Right lobe of liver (tissue), 6 donors: Measurements from ENCODE around the gene LRP6. TPM values are rescaled to one million over a fixed set of nuclear protein-coding genes. Genes with fewer than 3 reads are reported as not detected.

Experiments used
- ATAC-seq, 4 donors: fragments of 200-7000 bp; cut with Tn5 transposase; one replicate each; pipeline ENCODE4 v1.9.1; 2020; ENCODE audit warnings: mild to moderate bottlenecking in 4 of 4, moderate library complexity in 4 of 4
- DNase-seq, 3 donors: peaks; one replicate each; pipeline ENCODE4 v3.0.0-alpha.2; 2020
- H3K27ac ChIP-seq, 3 donors: fragments of 200-600 bp; one replicate each; pipeline ENCODE4 v1.8.0; 2022
- H3K27me3 ChIP-seq, 2 donors: fragments of 200-600 bp; one replicate each; pipeline ENCODE4 v1.8.0; 2022
- H3K36me3 ChIP-seq, 4 donors: fragments of 200-600 bp; sonication (generic) in 1 of 4; one replicate each; pipeline versions ENCODE4 v1.5.1 to v1.8.0; 2017 to 2022; ENCODE audit warnings: control low read depth in 1 of 4
- H3K4me1 ChIP-seq, 4 donors: fragments of 200-600 bp; sonication (generic) in 1 of 4; one replicate each; pipeline versions ENCODE4 v1.5.1 to v1.8.0; 2017 to 2022; ENCODE audit warnings: control low read depth in 1 of 4
- H3K4me3 ChIP-seq, 3 donors: fragments of 200-600 bp; one replicate each; pipeline ENCODE4 v1.8.0; 2022
- H3K9me3 ChIP-seq, 4 donors: fragments of 200-600 bp; sonication (generic) in 1 of 4; one replicate each; pipeline versions ENCODE4 v1.5.1 to v1.8.0; 2017 to 2022; ENCODE audit warnings: control low read depth in 1 of 4
- CTCF ChIP-seq, 4 donors: fragments of 200-600 bp in 3 of 4; fragments of 450-650 bp in 1 of 4; IDR thresholded peaks; one replicate each; pipeline versions ENCODE4 v1.5.1 to v1.8.0; 2016 to 2022; ENCODE audit warnings: antibody characterized with exemption in 4 of 4, mild to moderate bottlenecking in 2 of 4
- POLR2A ChIP-seq: fragments of 450-650 bp; IDR thresholded peaks from one replicate; pipeline ENCODE4 v1.6.1; 2017; ENCODE audit warnings: antibody characterized with exemption, mild to moderate bottlenecking
- WGBS: methylation state at CpG from one replicate; pipeline ENCODE4 v1.1.6; 2018; ENCODE audit warnings: low coverage, low lambda C conversion rate; ENCODE audit not compliant: insufficient coverage; ENCODE audit errors: missing lambda C conversion rate; 5-methylcytosine and 5-hydroxymethylcytosine counted together
- intact Hi-C, 2 donors: fragments of 100-400 bp; cut with DNase I; formaldehyde crosslinking; loops; one replicate each; pipeline versions ENCODE4 v1.11.2 to v1.14.1; 2022
- total RNA-seq, 6 experiments: library from RNA; depleted of rRNA in 2 of 6; stranded (reverse); fragments of >200 nt in 2 of 6; fragmentation: NEBNext Ultra II Directional in 3 of 6; extraction: Animal tissue kit (Norgen Biotek cat#: 25700) in 3 of 6; gene quantifications; one replicate each; pipeline versions ENCODE4 v1.1.0 to v1.2.4, GENCODE V29; 2016 to 2023
- donor health status: DM: no; HTN: yes; CAD: no.
- donor health status: DM: no; HTN: no; CAD: no.
- donor health status: DM: no; HTN: no; CAD: no.
- donor health status: DM: no; HTN: yes; CAD: no.
- donor health status: DM: no; HTN: yes; CAD: no.

LRP6 gene
- total RNA-seq, 6 experiments from 2014 or later: 19.9 to 32.5 (median 22.2) TPM

GRCh38 chr12:12278899-12279298 is 12.1 kb upstream of the LRP6 start:
- DNase-seq (no peak), ATAC-seq (no peak)
- WGBS: 78% methylated on average over 2 of the region's 4 CpGs
- TF ChIP-seq CTCF (IDR thresholded peaks at IDR 0.05) (no peak), POLR2A (no peak)
- Histone ChIP-seq H3K4me1 (no peaks in the 10 kb centered on the region), H3K4me3 (no peak overlapping the region), H3K27ac (no peak overlapping the region), H3K9me3 (no peaks in the 10 kb centered on the region), H3K36me3 (no peaks in the 10 kb centered on the region), H3K27me3 (no peaks in the 10 kb centered on the region)
- intact Hi-C loops: no loop called here

- TF ChIP-seq POLR2A (no peak), CTCF (IDR thresholded peaks at IDR 0.05) (no peak)
- H3K9me3 ChIP-seq: no peaks in the 10 kb centered on the region
- H3K4me1 ChIP-seq: no peaks in the 10 kb centered on the region
- no peak overlapping the region for H3K4me3 ChIP-seq
- no peaks in the 10 kb centered on the region for H3K36me3 ChIP-seq
- ATAC-seq (no peak), DNase-seq (no peak)
- H3K27ac ChIP-seq: no peak overlapping the region
- no peaks in the 10 kb centered on the region for H3K27me3 ChIP-seq
- intact Hi-C loops: no loop called here
- 63% methylated on average over 2 of the region's 6 CpGs for WGBS
Observed at GRCh38 chr12:12275874-12276273, 9.0 kb upstream of the LRP6 start.

GRCh38 chr12:12273291-12273957 is 6.6 kb upstream of the LRP6 start:
- Histone ChIP-seq H3K27ac (no peak overlapping the region), H3K4me3 (no peak overlapping the region), H3K36me3 (no peaks in the 10 kb centered on the region), H3K27me3 (no peaks in the 10 kb centered on the region), H3K9me3 (no peaks in the 10 kb centered on the region), H3K4me1 (no peaks in the 10 kb centered on the region)
- 82% methylated on average over 3 of the region's 4 CpGs for WGBS
- TF ChIP-seq POLR2A (no peak), CTCF (IDR thresholded peaks at IDR 0.05) (no peak)
- ATAC-seq: no peak
- no peak for DNase-seq
- intact Hi-C loops: no loop called here

GRCh38 chr12:12272869-12273268 is 6.0 kb upstream of the LRP6 start:
- no peaks in the 10 kb centered on the region for H3K27me3 ChIP-seq
- TF ChIP-seq CTCF (IDR thresholded peaks at IDR 0.05): no peak
- no peak for TF ChIP-seq POLR2A
- ATAC-seq: no peak
- no peaks in the 10 kb centered on the region for H3K9me3 ChIP-seq
- intact Hi-C loops: no loop called here
- no peak overlapping the region for H3K4me3 ChIP-seq
- no peaks in the 10 kb centered on the region for H3K36me3 ChIP-seq
- DNase-seq: no peak
- no peak overlapping the region for H3K27ac ChIP-seq
- H3K4me1 ChIP-seq: no peaks in the 10 kb centered on the region

- TF ChIP-seq CTCF (IDR thresholded peaks at IDR 0.05) (no peak), POLR2A (no peak)
- Histone ChIP-seq H3K9me3 (no peaks in the 10 kb centered on the region), H3K4me1 (no peaks in the 10 kb centered on the region), H3K4me3 (no peak overlapping the region), H3K27ac (no peak overlapping the region), H3K27me3 (no peaks in the 10 kb centered on the region), H3K36me3 (no peaks in the 10 kb centered on the region)
- ATAC-seq (no peak), DNase-seq (no peak)
- 95% methylated on average over 2 of the region's 6 CpGs for WGBS
- intact Hi-C loops: no loop called here
Observed at GRCh38 chr12:12270226-12270625, 3.4 kb upstream of the LRP6 start.
